ENCODE data around the gene DCAKD. TPM values are rescaled to one million over a fixed set of nuclear protein-coding genes. Genes with fewer than 3 reads are reported as not detected.

DCAKD gene
- total and polyA plus RNA-seq, 2 of the 8 experiments (the other 6 are each of a cell fraction or from before 2014, with no cell fraction given): 35.6 to 52.9 TPM

DNA sequence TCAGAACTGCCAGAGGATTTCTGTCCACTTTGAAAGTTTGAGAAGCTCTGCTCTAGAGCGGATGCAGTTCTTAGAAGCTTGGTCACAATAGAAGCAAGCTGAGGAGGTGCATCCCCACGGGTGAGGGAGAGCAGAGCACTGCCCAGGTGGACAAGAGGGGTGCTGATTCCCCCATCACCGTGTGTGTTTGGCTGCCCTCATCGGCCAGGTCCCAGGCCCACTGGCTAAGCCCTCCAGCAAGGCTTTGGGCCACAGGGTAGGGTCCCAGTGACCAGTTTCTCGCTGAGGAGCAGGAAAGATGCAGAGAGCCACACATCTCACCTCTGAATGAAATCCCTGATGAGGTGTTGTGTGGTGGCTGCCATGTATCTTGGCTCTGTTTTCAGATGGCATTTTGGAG is 36.5 kb upstream of the DCAKD start (continued):
- TF ChIP-seq CHD7 (IDR thresholded peaks at IDR 0.05; ENCODE audit: insufficient replicate concordance, low read length): no peak
- TF ChIP-seq FOSL1 (IDR thresholded peaks at IDR 0.05; ENCODE audit: insufficient read depth, low read depth, low read length): no peak
- no peak for TF ChIP-seq TBP (IDR thresholded peaks at IDR 0.05; ENCODE audit: low read depth, low read length)
- TF ChIP-seq SP2 (IDR thresholded peaks at IDR 0.05; ENCODE audit: low read length): no peak
- TF ChIP-seq PHF8 (conservative IDR thresholded peaks at IDR 0.05; ENCODE audit: low read depth, low read length): no peak
- no peak for TF ChIP-seq HDAC6 (IDR thresholded peaks at IDR 0.05; ENCODE audit: low read depth, low read length)
- TF ChIP-seq GABPA (IDR thresholded peaks at IDR 0.05; ENCODE audit: borderline replicate concordance, insufficient read depth, low read length): no peak
- TF ChIP-seq CHD2 (IDR thresholded peaks at IDR 0.05; ENCODE audit: low read length): no peak
